ENCODE measurements around the gene IKBIP.
"Not testable (repeated sequence)": the region's sequence is repeated elsewhere in the genome, so short reads cannot be mapped to it uniquely, and the experiment has no call there.

IKBIP gene

GRCh38 chr12:98637068-98637467 is 7.5 kb downstream of the IKBIP start:
- DNase-seq (ENCODE audit: low spot score): no peak

GRCh38 chr12:98635657-98636323 is 8.8 kb downstream of the IKBIP start:
- DNase-seq (ENCODE audit: low spot score): no peak

- DNase-seq (ENCODE audit: low spot score): no peak
These were observed 25.6 kb downstream of the IKBIP start for GRCh38 chr12:98618952-98619351.

- no peak for DNase-seq (ENCODE audit: low spot score)
These were observed 31.8 kb downstream of the IKBIP start for GRCh38 chr12:98612696-98613334.

GRCh38 chr12:98610596-98610995 is 34.0 kb downstream of the IKBIP start:
- no peak for DNase-seq (ENCODE audit: low spot score)

- no peak for DNase-seq (ENCODE audit: low spot score)
These were observed 38.1 kb downstream of the IKBIP start for GRCh38 chr12:98606359-98606988.

- DNase-seq (ENCODE audit: low spot score): no peak
These were observed 42.7 kb downstream of the IKBIP start for GRCh38 chr12:98601924-98602323.

- not testable (repeated sequence) for DNase-seq (ENCODE audit: low spot score)
These were observed 47.3 kb downstream of the IKBIP start for GRCh38 chr12:98597313-98597712.

- peak; percentile 30 for DNase-seq (ENCODE audit: low spot score)
These were observed 49.2 kb downstream of the IKBIP start for GRCh38 chr12:98595243-98595988.

- DNase-seq (ENCODE audit: low spot score): no peak
These were observed 50.3 kb downstream of the IKBIP start for GRCh38 chr12:98594050-98594835.

- peak; percentile 96 for DNase-seq (ENCODE audit: low spot score)
These were observed 51.1 kb downstream of the IKBIP start, which contains the start of gene SLC25A3 for GRCh38 chr12:98593351-98594049. Gene SLC25A3 (plus strand): TSS chr12:98593686. CDS start chr12:98593979, 293 bp downstream.

- DNase-seq (ENCODE audit: low spot score): peak; percentile 39
These were observed 51.7 kb downstream of the IKBIP start for GRCh38 chr12:98592825-98593322.

GRCh38 chr12:98591209-98591608 is 53.4 kb downstream of the IKBIP start:
- no peak for DNase-seq (ENCODE audit: low spot score)

- no peak for DNase-seq (ENCODE audit: low spot score)
These were observed 57.5 kb downstream of the IKBIP start for GRCh38 chr12:98587084-98587483.

- no peak for DNase-seq (ENCODE audit: low spot score)
These were observed 62.5 kb downstream of the IKBIP start for GRCh38 chr12:98582093-98582492.

GRCh38 chr12:98581101-98581500 is 63.5 kb downstream of the IKBIP start:
- DNase-seq (ENCODE audit: low spot score): no peak

GRCh38 chr12:98580695-98581094 is 63.9 kb downstream of the IKBIP start:
- DNase-seq (ENCODE audit: low spot score): no peak

- no peak for DNase-seq (ENCODE audit: low spot score)
These were observed 64.8 kb downstream of the IKBIP start for GRCh38 chr12:98579835-98580234.

- no peak for DNase-seq (ENCODE audit: low spot score)
These were observed 65.2 kb downstream of the IKBIP start for GRCh38 chr12:98579347-98579746.

- no peak for DNase-seq (ENCODE audit: low spot score)
These were observed 65.8 kb downstream of the IKBIP start for GRCh38 chr12:98578821-98579220.

GRCh38 chr12:98578392-98578791 is 66.2 kb downstream of the IKBIP start:
- no peak for DNase-seq (ENCODE audit: low spot score)
